Choroid plexus epithelial cell (primary cell): ENCODE data around the gene TXNRD2.
"Not testable (repeated sequence)": the region's sequence is repeated elsewhere in the genome, so short reads cannot be mapped to it uniquely, and the experiment has no call there.

ENCODE experiments used
- DNase-seq: peaks from one replicate; pipeline ENCODE4 v3.0.0-alpha.2; 2010; ENCODE audit warnings: low read depth
- H3K4me3 ChIP-seq: 2 replicates; pipeline ENCODE4 v1.5.1; 2011; ENCODE audit warnings: low read depth, mild to moderate bottlenecking, control low read depth, low read length, moderate library complexity
- TF ChIP-seq, protein P1 (sequence below): conservative IDR thresholded peaks from 2 replicates; pipeline ENCODE4 v1.5.1; 2011; ENCODE audit warnings: low read depth, mild to moderate bottlenecking, control low read depth, inconsistent platforms, low read length, moderate library complexity

The TXNRD2 gene

DNA sequence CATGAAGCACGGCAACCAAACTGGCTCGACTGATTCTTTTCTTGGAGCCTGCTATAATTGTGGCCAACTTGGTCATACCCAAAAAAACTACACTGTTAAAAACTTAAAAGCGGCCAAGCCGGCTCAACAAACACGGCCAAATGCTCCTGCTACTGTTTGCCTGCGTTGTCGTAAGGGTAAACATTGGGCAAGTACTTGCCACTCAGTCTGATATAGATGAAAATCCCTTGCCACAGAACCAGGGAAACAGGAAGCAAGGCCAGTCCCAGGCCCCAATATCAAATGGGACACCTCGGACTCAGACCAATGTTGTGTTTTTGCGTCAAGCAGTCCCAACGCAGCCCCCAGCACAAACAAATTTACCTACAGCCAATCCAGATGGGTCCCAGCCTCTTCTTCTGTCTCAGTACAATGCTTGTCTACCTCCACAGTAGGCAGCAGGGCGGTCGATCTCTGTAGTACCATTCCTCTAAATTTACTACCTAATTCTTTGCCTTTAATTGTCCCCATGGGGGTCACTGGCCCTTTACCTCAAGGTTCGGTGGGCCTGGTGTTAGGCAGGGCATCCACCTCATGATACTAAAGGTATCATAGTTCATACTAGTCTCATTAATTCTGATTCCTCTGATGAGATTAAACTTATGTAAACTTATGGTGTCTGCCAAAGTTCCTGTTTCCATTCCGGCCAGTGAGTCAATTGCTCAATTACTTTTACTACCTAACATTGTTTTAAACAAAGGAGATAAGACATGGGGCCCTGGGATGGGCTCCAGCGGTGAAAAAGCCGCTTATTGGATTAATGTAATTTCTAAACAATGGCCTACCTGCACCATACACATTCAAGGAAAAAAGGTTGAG lies 3.8 kb downstream of the TXNRD2 start:
- DNase-seq = peak; percentile 23
- H3K4me3 ChIP-seq = no peak overlapping the region
- TF ChIP-seq, protein P1, sequence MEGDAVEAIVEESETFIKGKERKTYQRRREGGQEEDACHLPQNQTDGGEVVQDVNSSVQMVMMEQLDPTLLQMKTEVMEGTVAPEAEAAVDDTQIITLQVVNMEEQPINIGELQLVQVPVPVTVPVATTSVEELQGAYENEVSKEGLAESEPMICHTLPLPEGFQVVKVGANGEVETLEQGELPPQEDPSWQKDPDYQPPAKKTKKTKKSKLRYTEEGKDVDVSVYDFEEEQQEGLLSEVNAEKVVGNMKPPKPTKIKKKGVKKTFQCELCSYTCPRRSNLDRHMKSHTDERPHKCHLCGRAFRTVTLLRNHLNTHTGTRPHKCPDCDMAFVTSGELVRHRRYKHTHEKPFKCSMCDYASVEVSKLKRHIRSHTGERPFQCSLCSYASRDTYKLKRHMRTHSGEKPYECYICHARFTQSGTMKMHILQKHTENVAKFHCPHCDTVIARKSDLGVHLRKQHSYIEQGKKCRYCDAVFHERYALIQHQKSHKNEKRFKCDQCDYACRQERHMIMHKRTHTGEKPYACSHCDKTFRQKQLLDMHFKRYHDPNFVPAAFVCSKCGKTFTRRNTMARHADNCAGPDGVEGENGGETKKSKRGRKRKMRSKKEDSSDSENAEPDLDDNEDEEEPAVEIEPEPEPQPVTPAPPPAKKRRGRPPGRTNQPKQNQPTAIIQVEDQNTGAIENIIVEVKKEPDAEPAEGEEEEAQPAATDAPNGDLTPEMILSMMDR = no peak

GRCh38 chr22:19936513-19936912 lies 5.1 kb downstream of the TXNRD2 start:
- TF ChIP-seq, protein P1 = no peak
- DNase-seq = no peak
- H3K4me3 ChIP-seq = no peak overlapping the region

DNA sequence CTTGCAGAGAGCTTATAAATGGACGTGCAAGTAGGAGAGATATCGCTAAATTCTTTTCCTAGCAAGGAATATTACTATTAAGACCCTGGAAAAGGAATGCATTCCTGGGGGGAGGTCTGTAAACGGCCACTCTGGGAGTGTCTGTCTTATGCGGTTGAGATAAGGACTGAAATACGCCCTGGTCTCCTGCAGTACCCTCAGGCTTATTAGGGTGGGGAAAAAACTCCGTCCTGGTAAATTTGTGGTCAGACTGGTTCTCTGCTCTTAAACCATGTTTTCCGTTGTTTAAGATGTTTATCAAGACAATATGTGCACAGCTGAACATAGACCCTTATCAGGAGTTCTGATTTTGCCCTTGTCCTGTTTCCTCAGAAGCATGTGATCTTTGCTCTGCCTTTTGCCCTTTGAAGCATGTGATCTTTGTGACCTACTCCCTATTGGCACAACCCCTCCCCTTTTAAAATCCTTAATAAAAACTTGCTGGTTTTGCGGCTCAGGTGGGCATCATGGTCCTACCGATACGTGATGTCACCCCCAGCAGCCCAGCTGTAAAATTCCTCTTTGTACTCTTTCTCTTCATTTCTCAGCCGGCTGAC lies 6.4 kb downstream of the TXNRD2 start:
- not testable (repeated sequence) for H3K4me3 ChIP-seq, DNase-seq

GRCh38 chr22:19933341-19934241 lies 8.0 kb downstream of the TXNRD2 start:
- H3K4me3 ChIP-seq = no peak overlapping the region
- TF ChIP-seq, protein P1 = no peak
- DNase-seq = no peak

DNA sequence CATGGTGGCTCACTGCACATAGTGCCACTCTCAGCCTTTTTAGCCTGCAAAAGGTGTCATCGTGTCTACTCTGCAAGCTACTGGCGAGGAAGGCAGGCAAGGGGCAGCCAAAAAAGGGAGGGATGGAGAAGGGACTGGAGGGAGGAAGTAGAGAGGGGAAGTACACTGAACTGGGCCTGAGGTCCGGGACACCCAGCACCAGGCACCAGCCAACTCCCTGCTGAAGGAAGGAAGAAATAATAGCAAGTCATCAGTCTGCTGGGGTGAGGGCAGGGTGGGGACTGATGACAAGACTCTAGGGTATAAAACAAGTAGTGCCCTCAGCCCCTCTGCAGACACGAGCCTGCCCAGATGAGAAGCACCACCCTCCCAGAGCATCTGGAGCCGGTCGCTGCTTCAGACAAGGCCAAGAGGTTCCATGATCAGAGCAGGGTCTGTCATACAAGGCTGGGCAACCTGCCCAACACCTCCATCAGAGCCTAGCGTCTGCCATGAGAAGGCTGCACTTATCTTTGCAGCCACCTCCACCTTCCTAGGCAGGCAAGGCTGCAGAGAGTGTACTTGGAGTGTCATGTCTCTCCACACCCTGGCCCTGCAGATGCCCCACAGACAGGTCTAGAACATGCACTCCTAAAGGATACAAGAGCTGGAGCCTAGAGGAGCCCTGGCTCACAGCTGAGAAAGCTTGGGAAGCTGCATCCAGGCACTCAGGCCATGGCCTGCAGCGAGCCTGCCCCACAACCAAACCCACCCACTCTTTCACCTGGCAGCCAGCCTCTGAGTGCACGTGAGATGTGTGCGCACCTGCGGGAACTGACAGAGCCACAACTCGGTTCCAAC lies 9.0 kb downstream of the TXNRD2 start:
- TF ChIP-seq, protein P1 = no peak
- DNase-seq = no peak
- H3K4me3 ChIP-seq = no peak overlapping the region

DNA sequence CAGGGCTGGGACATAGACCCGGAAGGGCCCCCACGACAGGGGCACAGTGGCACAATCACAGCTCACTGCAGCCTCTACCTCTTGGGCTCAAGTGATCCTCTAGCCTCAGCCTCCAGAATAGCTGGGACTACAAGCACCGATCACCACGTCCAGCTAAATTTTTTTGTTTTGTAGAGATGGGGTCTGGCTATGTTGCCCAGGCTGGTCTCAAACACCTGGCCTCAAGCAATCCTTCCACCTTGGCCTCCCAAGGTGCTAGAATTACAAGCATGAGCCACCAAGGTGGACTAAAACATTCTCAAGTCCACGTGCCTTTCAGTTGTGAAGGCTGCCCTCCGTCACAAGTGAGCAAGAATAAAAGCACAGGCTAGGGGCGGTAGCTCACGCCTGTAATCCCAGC lies 10.1 kb downstream of the TXNRD2 start:
- H3K4me3 ChIP-seq = no peak overlapping the region
- no peak for DNase-seq
- TF ChIP-seq, protein P1 = no peak
